Measurements from ENCODE around the gene SPATA33. TPM values are rescaled to one million over a fixed set of nuclear protein-coding genes. Genes with fewer than 3 reads are reported as not detected.
A peak's percentile ranks its signal among the peaks of the same experiment; 100 is the strongest.
"Not testable (repeated sequence)": the region's sequence is repeated elsewhere in the genome, so short reads cannot be mapped to it uniquely, and the experiment has no call there.

The SPATA33 gene
- total RNA-seq, 1 experiment from 2014 or later: 4.0 TPM

DNA sequence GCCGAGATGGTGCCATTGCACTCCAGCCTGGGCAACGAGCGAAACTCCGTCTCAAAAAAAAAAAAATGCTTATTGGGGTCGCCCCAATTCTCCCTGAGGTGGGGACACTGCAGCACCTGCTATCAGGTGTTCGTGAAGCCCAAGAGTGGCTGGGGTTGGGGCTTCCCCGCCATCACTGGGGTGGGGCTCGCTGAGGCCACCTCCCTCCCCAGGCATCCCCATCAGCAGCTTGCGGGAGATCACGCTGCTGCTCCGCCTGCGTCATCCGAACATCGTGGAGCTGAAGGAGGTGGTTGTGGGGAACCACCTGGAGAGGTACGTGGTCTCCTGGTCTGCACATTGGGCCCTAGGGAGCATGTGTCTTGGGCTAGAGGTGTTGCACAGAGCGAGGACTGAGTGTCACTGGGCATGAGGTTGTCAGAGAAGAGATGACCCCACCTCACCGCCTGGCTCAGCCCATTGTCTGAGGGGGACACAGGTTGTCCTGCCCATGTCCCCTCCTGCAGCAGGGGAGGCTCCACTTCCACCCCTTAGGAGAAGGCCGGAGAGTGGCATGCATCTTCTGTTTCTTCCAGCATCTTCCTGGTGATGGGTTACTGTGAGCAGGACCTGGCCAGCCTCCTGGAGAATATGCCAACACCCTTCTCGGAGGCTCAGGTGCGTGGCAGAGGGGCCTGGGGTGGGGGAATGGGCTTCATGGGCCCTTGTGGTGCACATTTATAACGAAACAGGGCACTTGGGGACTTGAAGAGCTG lies 33.8 kb downstream of the SPATA33 start:
- no peak for DNase-seq (ENCODE audit: extremely low read depth, low read depth)

DNA sequence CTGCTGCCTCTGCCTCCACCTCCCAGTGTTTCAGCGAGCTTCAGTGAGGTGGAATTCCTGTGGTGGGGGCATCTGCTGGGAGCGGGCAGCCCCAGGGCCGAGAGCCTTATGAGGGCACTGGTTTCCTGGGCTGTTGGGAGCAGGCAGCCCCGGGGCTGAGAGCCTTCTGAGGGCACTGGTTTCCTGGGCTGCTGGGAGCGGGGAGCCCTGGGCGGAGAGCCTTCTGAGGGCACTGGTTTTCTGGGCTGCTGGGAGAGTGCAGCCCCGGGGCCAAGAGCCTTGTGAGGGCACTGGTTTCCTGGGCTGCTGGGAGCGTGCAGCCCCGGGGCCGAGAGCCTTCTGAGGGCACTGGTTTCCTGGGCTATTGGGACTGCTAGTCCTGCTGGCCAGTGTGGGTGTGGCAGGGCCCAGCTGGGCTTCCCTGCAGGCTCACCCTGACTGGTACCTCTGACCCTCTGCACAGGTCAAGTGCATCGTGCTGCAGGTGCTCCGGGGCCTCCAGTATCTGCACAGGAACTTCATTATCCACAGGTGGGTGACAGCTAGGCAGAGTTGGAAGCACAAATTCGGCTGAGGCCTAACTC lies 34.4 kb downstream of the SPATA33 start:
- no peak for DNase-seq (ENCODE audit: extremely low read depth, low read depth)

DNA sequence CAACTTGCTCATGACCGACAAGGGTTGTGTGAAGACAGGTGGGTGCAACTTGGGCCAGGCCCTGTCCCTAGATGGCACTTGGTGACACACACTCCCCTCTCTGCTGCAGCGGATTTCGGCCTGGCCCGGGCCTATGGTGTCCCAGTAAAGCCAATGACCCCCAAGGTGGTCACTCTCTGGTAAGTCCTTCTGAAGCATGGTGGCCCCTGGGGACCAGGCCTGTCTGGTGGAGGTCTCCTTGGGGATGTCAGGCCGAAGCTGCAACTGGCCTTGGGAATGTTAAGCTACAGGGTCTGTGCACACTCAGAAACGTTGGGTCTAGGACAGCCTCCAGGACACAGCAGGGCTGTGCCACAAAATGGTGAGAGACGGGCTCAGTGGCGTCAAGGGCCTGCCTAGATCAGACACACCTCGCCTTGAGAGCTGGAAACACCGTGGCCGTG lies 35.7 kb downstream of the SPATA33 start:
- DNase-seq (ENCODE audit: extremely low read depth, low read depth): no peak

DNA sequence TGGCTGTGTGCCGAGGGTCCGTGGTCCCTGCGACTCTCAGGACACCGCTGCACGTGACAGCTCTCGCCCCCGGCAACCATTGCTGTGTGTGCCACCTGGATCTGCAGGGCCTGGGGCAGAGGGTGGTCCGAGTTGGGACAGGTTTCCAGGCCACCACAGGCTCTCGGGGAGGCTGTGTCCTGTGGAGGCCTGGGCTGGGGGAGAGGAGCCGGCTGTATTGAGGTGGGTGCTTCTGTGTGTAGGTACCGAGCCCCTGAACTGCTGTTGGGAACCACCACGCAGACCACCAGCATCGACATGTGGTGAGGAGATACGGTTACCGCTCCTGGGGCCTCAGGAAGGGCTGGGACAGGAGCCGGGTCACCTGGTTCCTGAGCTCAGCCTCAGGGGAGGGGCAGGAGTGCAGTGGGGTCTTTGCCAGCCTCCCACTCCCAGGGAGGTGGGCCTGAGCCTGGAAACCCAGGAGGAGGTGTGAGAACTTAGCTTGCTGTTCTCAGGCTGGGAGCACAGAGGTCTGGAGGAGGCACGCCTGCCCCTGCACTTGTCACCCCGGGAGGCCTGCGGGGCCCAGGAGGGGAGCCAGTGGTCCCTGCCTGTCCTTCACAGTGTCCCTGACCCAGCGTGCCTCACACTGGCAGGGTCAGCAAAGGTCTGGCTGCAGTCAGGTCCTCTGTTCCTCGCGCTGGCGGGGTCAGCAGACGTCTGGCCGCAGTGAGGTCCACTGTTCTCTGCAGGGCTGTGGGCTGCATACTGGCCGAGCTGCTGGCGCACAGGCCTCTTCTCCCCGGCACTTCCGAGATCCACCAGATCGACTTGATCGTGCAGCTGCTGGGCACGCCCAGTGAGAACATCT lies 36.5 kb downstream of the SPATA33 start:
- no peak for DNase-seq (ENCODE audit: extremely low read depth, low read depth)

DNA sequence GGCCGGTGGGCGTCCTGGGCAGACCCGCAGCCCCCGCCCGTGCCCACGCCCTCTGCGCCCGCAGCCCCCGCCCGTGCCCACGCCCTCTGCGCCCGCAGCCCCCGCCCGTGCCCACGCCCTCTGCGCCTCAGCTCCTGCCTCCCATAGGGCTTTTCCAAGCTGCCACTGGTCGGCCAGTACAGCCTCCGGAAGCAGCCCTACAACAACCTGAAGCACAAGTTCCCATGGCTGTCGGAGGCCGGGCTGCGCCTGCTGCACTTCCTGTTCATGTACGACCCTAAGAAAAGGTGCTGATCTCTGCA lies 37.1 kb downstream of the SPATA33 start:
- DNase-seq (ENCODE audit: extremely low read depth, low read depth): not testable (repeated sequence)

DNA sequence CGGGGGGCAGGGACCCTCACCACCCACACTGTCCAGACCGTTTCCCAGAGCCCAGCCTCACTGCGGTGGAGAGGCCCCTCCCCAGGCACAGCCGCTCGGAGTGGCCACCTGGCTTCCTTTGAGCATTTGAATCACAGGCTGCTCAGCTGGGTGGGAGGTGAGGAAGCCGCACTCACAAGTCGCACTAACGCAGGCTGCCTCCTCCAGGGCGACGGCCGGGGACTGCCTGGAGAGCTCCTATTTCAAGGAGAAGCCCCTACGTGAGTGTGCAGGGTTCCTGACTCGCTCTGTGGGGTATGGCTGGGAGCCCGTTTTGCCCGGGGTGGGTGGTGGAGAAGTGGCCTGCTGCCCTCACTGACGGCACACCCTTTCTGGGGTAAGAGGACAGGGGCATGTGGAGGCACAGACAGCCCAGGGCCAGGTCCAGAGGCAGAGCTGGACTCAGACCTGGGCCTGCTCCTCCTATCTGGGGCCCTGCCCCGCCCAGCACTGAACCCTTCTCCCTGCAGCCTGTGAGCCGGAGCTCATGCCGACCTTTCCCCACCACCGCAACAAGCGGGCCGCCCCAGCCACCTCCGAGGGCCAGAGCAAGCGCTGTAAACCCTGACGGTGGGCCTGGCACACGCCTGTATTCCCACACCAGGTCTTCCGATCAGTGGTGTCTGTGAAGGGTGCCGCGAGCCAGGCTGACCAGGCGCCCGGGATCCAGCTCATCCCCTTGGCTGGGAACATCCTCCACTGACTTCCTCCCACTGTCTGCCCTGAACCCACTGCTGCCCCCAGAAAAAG lies 37.6 kb downstream of the SPATA33 start:
- no peak for DNase-seq (ENCODE audit: extremely low read depth, low read depth)

DNA sequence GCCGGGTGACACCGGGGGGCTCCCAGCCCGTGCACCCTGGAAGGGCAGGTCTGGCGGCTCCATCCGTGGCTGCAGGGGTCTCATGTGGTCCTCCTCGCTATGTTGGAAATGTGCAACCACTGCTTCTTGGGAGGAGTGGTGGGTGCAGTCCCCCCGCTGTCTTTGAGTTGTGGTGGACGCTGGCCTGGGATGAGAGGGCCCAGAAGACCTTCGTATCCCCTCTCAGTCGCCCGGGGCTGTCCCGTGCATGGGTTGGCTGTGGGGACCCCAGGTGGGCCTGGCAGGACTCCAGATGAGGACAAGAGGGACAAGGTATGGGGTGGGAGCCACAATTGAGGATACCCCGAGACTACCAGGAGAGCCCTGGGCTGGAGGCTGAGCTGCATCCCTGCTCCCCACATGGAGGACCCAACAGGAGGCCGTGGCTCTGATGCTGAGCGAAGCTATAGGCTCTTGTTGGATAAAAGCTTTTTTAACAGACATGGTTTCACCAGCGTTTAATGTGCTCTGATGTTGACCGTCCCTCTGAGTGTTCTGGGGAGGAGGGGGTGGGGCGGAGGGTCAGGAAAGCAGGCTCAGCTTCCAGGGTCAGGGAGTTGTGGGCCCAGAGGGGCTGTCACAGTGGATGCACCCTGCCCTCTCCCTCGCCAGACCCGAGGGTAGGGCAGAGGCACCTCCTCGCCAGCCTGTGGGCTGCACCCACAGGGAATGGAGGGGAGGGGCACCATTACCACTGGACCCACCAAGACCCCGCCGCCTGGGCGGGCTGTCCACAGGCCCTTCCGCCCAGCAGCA lies 38.4 kb downstream of the SPATA33 start:
- DNase-seq (ENCODE audit: extremely low read depth, low read depth): no peak

DNA sequence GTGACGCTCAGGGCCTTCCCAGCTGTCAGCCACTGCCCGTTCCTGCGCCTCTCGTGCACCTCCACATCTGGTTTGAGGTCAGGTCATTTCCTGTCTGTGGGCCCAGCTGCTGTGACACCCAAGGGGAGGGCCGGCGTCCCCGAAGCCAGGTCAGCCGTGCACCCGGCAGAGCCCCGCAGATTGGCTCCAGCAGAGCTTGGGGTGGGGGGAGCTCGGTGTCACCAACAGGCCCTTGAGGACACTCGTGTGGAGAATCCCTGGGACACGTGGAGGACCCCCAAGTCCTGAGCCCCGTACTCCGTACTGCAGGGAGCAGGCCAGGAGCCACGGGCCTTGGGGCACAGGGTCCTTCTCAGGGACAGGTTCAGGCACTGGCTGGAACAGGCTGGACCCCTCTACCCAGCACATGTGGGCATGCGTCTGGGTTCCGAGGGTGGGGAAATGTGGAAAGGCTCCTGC lies 39.1 kb downstream of the SPATA33 start:
- DNase-seq (ENCODE audit: extremely low read depth, low read depth): no peak

DNA sequence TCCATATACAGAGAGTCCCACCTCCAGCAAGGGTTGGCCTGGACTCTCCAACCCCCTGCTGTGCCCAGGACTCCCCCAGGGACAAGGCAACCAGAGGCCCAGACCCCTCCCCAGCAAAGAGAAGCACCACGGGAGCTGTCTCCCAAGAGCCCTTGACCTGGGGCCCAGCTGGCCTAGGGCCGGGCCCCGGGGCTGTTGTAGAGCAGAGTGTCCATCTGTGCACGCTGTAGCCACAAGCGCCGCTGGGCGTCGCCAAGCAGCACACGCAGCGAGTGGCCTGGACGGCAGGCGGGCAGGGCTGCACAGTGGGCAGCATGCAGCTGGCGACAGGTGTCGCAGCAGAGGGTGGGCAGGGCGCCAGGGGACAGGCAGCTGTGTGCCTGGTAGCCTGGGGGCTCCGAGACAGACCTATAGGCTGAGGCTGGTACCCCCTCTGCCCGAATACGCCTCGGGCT lies 39.6 kb downstream of the SPATA33 start:
- no peak for DNase-seq (ENCODE audit: extremely low read depth, low read depth)

DNA sequence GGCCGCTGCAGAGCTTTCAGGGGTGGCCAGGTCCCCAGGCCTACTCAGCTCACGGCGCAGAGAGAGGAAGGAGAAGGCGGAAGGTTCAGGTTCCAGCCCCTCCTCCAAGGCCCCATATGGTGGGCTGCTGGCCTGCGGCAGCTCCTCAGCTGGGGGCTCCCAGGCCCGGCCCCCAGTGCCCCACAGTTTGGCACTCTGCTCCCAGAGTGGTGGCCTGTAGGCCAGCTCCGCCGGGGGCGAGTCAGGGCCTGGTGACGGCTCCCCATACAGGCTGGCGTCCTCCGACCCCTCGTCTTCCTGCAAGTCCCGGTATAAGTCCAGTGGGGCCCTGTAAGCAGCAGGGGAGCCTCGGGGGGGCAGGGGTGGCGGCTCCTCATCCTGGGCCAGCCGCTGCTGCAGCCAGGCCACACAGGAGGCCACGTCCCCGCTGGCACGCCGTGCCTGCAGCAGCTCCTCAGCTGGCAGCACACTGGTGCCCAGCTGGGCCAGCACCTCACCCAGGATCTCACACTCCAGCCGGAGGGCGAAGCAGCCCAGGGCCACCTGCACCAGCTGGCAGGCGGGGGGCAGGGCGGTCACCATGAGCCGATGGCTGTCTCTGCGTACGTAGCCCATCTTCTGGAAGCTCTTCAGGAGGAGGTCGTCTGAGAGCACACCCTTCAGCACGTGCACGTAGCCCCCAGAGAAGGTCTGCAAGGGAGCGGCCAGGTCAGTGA lies 40.1 kb downstream of the SPATA33 start:
- DNase-seq (ENCODE audit: extremely low read depth, low read depth): no peak

DNA sequence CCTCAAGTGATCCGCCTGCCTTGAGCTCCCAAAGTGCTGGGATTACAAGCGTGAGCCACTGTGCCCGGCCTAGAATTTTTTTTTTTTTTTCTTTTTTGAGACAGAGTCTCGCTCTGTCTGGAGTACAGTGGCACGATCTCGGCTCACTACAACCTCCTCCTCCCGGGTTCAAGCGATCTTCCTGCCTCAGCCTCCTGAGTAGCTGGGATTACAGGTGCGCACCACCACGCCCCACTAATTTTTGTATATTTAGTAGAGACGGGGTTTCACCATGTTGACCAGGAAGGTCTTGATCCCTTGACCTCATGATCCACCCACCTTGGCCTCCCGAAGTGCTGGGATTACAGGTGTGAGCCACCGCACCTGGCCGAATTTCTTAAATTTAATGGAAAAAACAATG lies 41.1 kb downstream of the SPATA33 start:
- DNase-seq (ENCODE audit: extremely low read depth, low read depth): not testable (repeated sequence)

DNA sequence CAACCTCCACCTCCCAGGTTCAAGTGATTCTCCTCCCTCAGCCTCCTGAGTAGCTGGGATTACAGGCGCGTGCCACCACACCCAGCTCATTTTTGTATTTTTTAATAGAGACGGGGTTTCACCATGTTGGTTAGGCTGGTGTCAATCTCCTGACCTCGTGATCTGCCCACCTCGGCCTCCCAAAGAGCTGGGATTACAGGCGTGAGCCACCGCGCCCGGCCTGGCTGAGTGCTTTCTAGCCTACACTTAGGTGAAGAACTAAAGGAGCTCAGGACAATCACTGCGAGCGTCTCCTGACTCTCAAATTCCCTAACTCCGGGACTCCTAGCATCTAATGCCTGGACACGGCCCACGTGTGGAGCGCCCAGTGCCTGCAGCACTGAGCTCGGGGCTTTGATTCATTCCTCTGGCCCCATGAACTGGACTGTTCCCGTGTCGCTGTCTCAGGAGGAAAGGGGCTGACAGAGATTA lies 42.0 kb downstream of the SPATA33 start:
- not testable (repeated sequence) for DNase-seq (ENCODE audit: extremely low read depth, low read depth)

DNA sequence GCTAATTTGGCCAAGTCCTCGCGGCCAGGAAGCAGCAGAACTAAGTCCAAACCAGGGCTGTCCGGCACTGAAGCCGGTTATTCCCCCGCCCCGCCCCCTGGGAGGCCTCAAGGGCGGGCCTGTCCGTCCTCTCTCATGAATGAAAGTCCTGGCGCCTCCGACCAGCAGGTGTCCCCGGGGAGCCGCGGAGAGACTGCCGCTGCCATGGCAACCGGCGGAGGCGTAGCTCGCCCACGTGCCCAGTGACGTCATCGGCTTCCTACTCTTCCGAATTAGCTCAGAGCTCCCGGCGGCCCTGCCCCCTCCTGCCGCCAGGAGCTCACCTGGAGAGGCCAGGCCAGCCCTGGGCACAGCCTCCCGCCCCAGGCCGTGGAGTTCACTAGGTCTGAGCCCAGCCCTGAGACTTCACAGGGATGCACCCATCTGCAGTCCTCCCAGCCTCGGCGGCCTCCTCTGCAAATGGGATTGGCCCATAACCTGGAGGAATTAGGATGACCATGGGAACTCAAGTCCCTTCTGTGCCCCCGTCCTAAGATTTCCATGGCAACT lies 42.5 kb downstream of the SPATA33 start:
- peak; percentile 99 for DNase-seq (ENCODE audit: extremely low read depth, low read depth)

DNA sequence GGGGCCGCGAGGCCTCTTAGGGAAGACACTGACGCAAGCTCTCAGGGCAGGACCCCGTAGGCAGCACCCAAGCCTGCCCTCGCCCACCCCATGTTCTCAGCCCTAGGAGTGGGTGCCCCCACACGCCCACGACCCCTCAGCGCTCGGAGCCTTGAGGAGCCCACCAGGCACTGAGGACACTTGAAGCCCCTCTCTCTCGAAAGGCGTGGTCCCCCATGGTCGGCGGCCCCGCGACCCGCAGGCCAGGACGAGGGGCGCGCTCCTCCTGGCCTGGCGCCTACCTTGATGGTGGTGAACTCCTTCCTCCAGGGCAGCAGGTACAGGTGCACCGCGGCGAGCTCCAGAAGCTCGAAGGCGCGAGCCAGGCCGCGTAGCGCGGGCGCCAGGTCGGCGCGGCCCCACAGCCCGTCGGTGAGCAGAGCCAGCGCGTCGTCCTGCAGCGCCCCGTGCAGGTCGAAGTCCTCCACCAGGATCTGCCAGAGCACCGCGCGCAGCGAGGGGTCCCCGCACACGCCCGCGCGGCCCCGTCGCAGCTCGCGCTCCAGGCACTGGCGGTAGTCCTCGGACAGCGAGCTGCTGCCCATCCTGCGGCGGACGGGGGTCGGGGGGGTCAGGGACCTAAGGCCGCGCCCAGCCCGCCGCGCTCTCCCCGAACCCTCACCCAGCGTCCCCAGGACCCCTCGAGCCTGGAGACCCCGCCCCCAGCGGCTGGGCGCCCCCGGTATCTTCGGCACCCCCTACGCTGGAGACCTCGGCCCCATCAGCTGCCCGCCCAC lies 43.2 kb downstream of the SPATA33 start:
- peak; percentile 47 for DNase-seq (ENCODE audit: extremely low read depth, low read depth)

DNA sequence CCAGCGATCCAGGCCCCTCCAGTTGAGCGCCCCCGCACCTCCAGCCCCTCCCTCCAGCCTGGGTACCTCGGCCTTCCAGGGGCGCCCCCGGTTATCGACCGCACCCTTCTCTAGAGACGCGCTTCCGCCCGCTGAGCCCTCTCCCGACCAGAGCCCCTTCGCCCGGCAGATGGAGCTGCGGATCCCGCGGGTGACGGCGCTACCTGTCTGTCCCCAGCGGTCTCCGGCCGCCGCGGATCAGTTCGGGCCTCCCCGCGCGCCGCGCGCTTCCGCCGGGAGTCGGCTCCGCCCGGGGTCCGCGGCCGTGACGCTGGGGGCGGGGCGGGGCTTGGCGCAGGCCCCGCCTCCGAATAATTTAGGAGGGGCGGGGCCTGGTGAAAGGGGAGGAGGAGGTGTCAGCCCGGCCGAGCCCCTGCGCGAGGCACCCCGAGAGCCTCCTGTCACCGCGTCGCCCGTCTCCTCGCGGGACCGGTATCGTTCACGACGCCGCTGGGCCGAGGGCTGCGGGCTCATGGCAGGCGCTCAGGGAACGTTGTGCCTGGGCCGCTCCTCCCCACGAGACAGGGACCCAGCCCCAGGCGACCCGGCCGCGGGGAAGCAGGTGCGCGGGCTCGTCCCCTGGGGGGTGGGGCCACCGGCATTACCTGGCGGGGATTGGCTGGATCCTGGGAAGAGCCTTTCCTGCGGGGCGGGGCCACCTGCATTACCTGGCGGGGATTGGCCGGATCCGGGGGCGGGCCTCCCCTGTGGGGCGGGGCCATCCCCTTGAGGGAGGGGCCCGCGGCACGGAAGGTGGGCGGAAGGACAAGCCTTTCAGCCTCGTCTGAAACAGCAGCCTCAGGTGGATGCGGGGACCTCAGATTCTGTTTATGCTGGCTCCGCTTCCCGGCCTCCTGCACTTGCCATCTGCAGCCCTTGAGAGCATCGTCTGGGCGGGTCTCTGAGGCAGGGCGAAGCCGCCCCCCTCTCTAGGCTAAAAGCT lies 44.1 kb downstream of the SPATA33 start, which contains the start of gene SPATA2L:
TSS of gene SPATA2L (minus strand) at position 281 of the 982 bp plus-strand sequence. CDS start 473 bp downstream, outside the sequence.
- peak; percentile 89 for DNase-seq (ENCODE audit: extremely low read depth, low read depth)

DNA sequence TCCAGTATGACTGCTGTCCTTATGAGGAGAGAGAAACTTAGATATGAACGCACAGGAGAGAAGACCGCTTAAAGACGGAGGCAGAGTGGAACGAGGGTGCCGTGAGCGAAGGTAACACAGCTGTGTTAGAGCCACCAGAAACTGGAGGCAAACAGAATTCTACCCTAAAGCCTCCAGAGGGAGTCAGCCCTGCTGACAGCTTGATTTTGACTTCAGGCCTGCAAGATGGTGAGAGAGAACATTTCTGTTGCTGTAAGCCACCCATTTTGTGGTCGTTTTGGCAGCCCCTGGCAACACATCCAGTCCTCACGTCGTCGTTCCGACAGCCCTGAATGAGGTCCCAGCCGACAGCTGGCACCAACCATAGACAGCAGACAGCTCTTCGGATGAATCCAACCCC lies 46.6 kb downstream of the SPATA33 start:
- no peak for DNase-seq (ENCODE audit: extremely low read depth, low read depth)

DNA sequence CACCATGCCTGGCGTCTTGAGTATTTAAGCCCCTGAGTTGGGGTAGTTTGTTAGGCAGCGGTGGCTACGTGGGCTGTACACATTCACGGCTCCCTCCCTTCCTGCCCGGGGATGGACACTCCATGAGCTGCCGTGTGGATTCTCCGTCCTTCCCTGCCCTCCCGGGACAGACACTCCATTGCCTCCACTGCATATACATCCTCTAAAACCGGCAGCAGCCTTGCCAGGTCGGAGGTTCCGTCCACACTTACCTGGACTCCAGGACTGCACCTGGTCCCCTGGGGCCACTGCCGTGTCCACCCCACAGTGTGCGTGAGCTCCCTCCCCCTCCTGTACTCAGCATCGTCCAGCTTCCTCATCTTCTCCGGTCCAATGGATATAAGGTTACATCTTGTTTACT lies 47.4 kb downstream of the SPATA33 start:
- no peak for DNase-seq (ENCODE audit: extremely low read depth, low read depth)

All from NCI-H460 (cell line).